Left renal pelvis (tissue), 4 donors: ENCODE measurements around the gene RGL1. TPM values are rescaled to one million over a fixed set of nuclear protein-coding genes. Genes with fewer than 3 reads are reported as not detected.

ENCODE experiments used
- DNase-seq, 4 donors: peaks; one replicate each; pipeline ENCODE4 v3.0.0-alpha.2; 2013; ENCODE audit warnings: low read depth in 4 of 4, low spot score in 3 of 4
- polyA plus RNA-seq, 4 donors: library from polyadenylated mRNA; unstranded; fragments of 120-200 nt; gene quantifications; one replicate each; pipeline ENCODE4 v1.2.1, GENCODE V29; 2013; ENCODE audit not compliant: insufficient read length in 4 of 4

The RGL1 gene
- polyA plus RNA-seq, 4 donors = 46.7 to 158 (median 55.8) TPM

GRCh38 chr1:183942933-183943693 lies 138.2 kb downstream of the RGL1 start:
- DNase-seq = peak; percentile 16 to 52 (median 36)

GRCh38 chr1:183945428-183946319 lies 140.8 kb downstream of the RGL1 start:
- DNase-seq = no peak

GRCh38 chr1:183946320-183946613 lies 141.3 kb downstream of the RGL1 start:
- DNase-seq = no peak

- DNase-seq = no peak
Observed at GRCh38 chr1:183947988-183948387, 143.1 kb downstream of the RGL1 start.

- no peak for DNase-seq
Observed at GRCh38 chr1:183952101-183952500, 147.2 kb downstream of the RGL1 start.

- DNase-seq = no peak
Observed at GRCh38 chr1:183953031-183953430, 148.1 kb downstream of the RGL1 start.

GRCh38 chr1:183954496-183954895 lies 149.6 kb downstream of the RGL1 start:
- DNase-seq = no peak

- DNase-seq = no peak
Observed at GRCh38 chr1:183956559-183957188, 151.8 kb downstream of the RGL1 start.

GRCh38 chr1:183957216-183957830 lies 152.4 kb downstream of the RGL1 start:
- no peak for DNase-seq

GRCh38 chr1:183958958-183959357 lies 154.0 kb downstream of the RGL1 start:
- DNase-seq = no peak

GRCh38 chr1:183961132-183961531 lies 156.2 kb downstream of the RGL1 start:
- DNase-seq = no peak

GRCh38 chr1:183962903-183963302 lies 158.0 kb downstream of the RGL1 start:
- DNase-seq = no peak

- DNase-seq = no peak
Observed at GRCh38 chr1:183965726-183966125, 160.8 kb downstream of the RGL1 start.

GRCh38 chr1:183966487-183966886 lies 161.6 kb downstream of the RGL1 start:
- DNase-seq = no peak

- no peak for DNase-seq
Observed at GRCh38 chr1:183967914-183968313, 163.0 kb downstream of the RGL1 start.

GRCh38 chr1:183968386-183968785 lies 163.5 kb downstream of the RGL1 start:
- DNase-seq = no peak

- no peak for DNase-seq
Observed at GRCh38 chr1:183970516-183971300, 165.8 kb downstream of the RGL1 start.

GRCh38 chr1:183975651-183976050 lies 170.7 kb downstream of the RGL1 start:
- no peak for DNase-seq

GRCh38 chr1:183977717-183978116 lies 172.8 kb downstream of the RGL1 start:
- no peak for DNase-seq
